Limb (tissue), 2 donors: ENCODE measurements around the gene TNS3.

Experiments
- DNase-seq, 2 donors: peaks; one replicate each; pipeline ENCODE4 v3.0.0-alpha.2; 2016; ENCODE audit errors: extremely low spot score in 2 of 2

Gene TNS3

GRCh38 chr7:47430422-47430821, 151.5 kb downstream of the TNS3 start:
- DNase-seq = no peak

GRCh38 chr7:47428768-47429472, 153.0 kb downstream of the TNS3 start:
- no peak for DNase-seq

GRCh38 chr7:47428052-47428767, 153.7 kb downstream of the TNS3 start:
- DNase-seq = no peak

GRCh38 chr7:47427051-47427643, 154.8 kb downstream of the TNS3 start:
- DNase-seq = peak in 1 of 2 donors; percentile 29

GRCh38 chr7:47424523-47424922, 157.4 kb downstream of the TNS3 start:
- no peak for DNase-seq

- DNase-seq = no peak
Measured at GRCh38 chr7:47423196-47423595, 158.7 kb downstream of the TNS3 start.

GRCh38 chr7:47422611-47423010, 159.3 kb downstream of the TNS3 start:
- DNase-seq = no peak

- DNase-seq = no peak
Measured at GRCh38 chr7:47421456-47421855, 160.5 kb downstream of the TNS3 start.

GRCh38 chr7:47420122-47420780, 161.7 kb downstream of the TNS3 start:
- DNase-seq = peak in 1 of 2 donors; percentile 24

GRCh38 chr7:47419471-47419870, 162.4 kb downstream of the TNS3 start:
- peak in 1 of 2 donors; percentile 1 for DNase-seq

- DNase-seq = peak in 1 of 2 donors; percentile 11
Measured at GRCh38 chr7:47418601-47419309, 163.2 kb downstream of the TNS3 start.

- DNase-seq = peak in 1 of 2 donors; percentile 20
Measured at GRCh38 chr7:47416492-47417480, 165.1 kb downstream of the TNS3 start.

GRCh38 chr7:47415318-47416212, 166.3 kb downstream of the TNS3 start:
- peak in 1 of 2 donors; percentile 21 for DNase-seq

GRCh38 chr7:47414342-47415317, 167.3 kb downstream of the TNS3 start:
- DNase-seq = peak in 1 of 2 donors; percentile 14

- DNase-seq = peak in 1 of 2 donors; percentile 16
Measured at GRCh38 chr7:47413526-47414341, 168.2 kb downstream of the TNS3 start.

- DNase-seq = peak in 1 of 2 donors; percentile 6
Measured at GRCh38 chr7:47411901-47412300, 170.0 kb downstream of the TNS3 start.

- no peak for DNase-seq
Measured at GRCh38 chr7:47411281-47411869, 170.5 kb downstream of the TNS3 start.
